Kidney epithelial cell (primary cell): Measurements from ENCODE around the gene SLTM. TPM values are rescaled to one million over a fixed set of nuclear protein-coding genes. Genes with fewer than 3 reads are reported as not detected.

Source experiments
- DNase-seq: peaks from one replicate; pipeline ENCODE4 v3.0.0-alpha.2; 2010; ENCODE audit warnings: low read depth
- H3K27me3 ChIP-seq: 2 replicates; pipeline ENCODE4 v1.6.0; 2011; ENCODE audit warnings: low read length; ENCODE audit not compliant: control insufficient read depth, insufficient read depth
- H3K36me3 ChIP-seq: 2 replicates; pipeline ENCODE4 v1.5.1; 2011; ENCODE audit warnings: low read length; ENCODE audit not compliant: control insufficient read depth, insufficient read depth
- H3K4me3 ChIP-seq: 2 replicates; pipeline ENCODE4 v1.5.1; 2011; ENCODE audit warnings: low read depth, mild to moderate bottlenecking, control low read depth, low read length
- CTCF ChIP-seq: IDR thresholded peaks from 2 replicates; pipeline ENCODE4 v1.5.1; 2011; ENCODE audit warnings: mild to moderate bottlenecking, moderate library complexity, low read length, control low read depth, inconsistent platforms; ENCODE audit not compliant: insufficient read depth, poor library complexity, severe bottlenecking
- total RNA-seq: library from RNA; depleted of rRNA; stranded (reverse); fragments of >200 nt; gene quantifications from 2 replicates; pipeline ENCODE4 v1.2.3, GENCODE V29; 2015

The SLTM gene
- total RNA-seq, 1 donor from 2014 or later, result 60.2 TPM

- no peaks in the 10 kb centered on the region for H3K27me3 ChIP-seq
- H3K4me3 ChIP-seq, result no peak overlapping the region
- H3K36me3 ChIP-seq, result peaks cover 4% of the 10 kb centered on the region
- TF ChIP-seq CTCF, result no peak
- DNase-seq, result no peak
Observed at GRCh38 chr15:58877999-58878825, 55.3 kb downstream of the SLTM start.

DNA sequence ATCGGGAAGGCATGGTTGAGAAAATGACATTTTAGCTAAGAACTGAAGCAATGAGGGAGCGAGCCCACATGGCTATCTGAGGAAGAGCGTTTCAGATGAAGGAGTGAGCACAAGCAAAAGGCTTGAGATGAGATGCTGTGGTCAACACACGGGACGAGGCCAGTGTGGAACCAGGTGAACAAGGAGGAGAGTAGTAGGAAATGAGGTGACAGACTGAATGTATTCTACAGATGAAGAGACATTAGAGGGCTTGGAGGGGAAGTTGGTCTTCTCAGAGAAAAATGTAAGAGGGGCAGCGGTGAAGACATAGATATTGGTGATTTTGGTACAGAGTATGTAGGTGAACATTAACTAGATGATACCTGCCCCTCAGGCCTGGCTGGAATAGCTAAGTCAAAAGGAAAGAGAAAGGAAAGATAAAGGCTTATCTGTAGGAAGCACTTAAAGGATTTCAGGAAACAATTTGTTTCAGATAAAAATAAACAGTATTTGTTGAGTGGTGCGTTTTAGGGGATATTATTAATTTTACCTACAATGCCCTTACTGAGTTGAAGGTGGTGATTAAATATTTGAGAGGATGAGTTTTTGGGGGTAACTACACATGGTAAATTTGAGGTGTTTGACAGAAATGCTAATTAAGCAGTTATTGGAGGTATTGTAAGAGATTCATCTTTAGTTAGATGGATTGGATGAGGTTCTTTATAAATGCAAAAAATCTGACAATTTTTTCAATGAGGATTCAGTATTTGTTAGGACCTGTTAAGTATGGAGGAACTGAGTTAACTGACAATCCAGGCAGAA is 57.0 kb downstream of the SLTM start:
- no peaks in the 10 kb centered on the region for H3K27me3 ChIP-seq
- H3K36me3 ChIP-seq, result peaks cover 2% of the 10 kb centered on the region
- no peak for DNase-seq
- TF ChIP-seq CTCF, result no peak
- no peak overlapping the region for H3K4me3 ChIP-seq

GRCh38 chr15:58875343-58875742 is 58.1 kb downstream of the SLTM start:
- Histone ChIP-seq H3K4me3 (no peak overlapping the region), H3K36me3 (peaks cover 2% of the 10 kb centered on the region), H3K27me3 (no peaks in the 10 kb centered on the region)
- TF ChIP-seq CTCF, result no peak
- no peak for DNase-seq

DNA sequence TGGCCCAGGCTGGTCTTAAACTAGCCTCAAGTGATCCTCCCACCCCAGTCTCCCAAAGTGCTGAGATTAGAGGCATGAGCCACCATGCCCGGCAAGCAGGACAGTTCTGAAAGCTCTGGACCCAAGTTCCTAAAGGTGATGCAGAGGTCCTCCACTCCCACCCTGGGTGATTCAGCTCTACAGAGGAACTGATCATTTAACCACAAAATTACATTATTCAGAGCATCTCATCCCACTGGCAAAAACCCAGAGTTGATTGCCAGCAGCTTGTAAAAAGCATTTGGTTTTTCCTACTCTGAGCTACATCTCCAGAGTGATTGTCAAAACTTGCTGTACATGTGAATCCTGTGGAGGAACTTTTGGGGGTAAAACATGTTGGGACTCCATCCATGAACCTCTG is 60.2 kb downstream of the SLTM start:
- TF ChIP-seq CTCF, result no peak
- H3K36me3 ChIP-seq, result peaks cover 2% of the 10 kb centered on the region
- H3K27me3 ChIP-seq, result no peaks in the 10 kb centered on the region
- no peak for DNase-seq
- H3K4me3 ChIP-seq, result no peak overlapping the region

DNA sequence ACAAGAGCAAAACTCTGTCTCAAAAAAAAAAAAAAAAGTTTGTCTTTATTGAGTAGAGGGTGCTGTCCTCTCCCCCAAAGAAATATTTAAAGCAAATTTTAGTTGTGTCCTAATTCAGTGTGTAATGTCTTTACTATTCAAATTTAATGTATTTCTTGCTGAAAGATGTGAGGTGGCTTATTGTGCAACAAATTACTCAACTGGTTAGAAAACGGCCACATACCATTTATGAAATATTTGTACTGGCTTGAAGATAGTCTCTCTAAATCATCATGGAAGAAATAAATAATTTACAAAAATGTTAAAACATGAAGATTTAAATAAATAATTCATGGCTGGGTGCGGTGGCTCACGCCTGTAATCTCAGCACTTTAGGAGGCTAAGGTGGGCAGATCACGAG is 63.0 kb downstream of the SLTM start:
- Histone ChIP-seq H3K4me3 (no peak overlapping the region), H3K27me3 (no peaks in the 10 kb centered on the region), H3K36me3 (no peaks in the 10 kb centered on the region)
- DNase-seq, result no peak
- TF ChIP-seq CTCF, result no peak
